ENCODE data around the gene BTD.

BTD gene

DNA sequence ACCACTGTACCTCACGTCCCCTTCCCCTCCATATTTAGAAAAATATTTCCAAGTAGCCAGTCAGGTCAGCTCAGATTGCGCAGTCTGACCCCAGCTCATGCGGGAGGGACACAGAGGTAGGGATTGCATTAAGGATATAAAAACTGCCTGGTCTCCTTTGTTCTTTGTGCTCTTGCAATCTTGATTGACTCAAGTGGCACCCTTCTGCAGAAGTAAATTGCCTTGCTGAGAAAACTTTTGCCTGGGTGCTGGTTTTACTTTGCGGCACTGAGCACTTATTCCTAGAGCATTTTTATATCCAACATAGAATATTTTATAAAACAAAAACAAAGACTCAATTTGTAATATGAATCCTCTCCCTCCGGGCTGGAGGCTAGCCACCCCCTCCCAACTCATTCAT, 54.8 kb downstream of the BTD start:
- H3K4me3 ChIP-seq: no peak overlapping the region
- no peak overlapping the region for H3K27ac ChIP-seq

DNA sequence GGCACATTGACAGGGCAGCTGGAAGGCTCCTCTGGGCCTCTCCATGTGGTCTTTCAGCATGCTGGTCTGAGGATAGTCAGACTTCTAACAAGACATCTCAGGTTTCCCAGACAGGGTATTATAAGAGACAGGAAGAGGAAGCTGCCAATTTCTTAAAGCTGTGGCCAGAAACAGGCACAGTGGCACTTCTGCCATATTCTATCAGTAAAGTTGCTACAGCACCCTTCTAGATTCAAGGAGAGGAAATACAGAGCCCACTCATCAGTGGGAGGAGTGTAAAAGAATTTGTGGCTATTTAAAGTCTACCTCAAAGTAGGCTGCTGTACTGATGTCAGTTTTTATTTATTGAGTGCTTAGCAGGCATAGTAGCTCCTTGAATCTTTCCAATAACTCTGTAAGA, 55.5 kb downstream of the BTD start:
- no peak overlapping the region for H3K4me3 ChIP-seq
- H3K27ac ChIP-seq: no peak overlapping the region

DNA sequence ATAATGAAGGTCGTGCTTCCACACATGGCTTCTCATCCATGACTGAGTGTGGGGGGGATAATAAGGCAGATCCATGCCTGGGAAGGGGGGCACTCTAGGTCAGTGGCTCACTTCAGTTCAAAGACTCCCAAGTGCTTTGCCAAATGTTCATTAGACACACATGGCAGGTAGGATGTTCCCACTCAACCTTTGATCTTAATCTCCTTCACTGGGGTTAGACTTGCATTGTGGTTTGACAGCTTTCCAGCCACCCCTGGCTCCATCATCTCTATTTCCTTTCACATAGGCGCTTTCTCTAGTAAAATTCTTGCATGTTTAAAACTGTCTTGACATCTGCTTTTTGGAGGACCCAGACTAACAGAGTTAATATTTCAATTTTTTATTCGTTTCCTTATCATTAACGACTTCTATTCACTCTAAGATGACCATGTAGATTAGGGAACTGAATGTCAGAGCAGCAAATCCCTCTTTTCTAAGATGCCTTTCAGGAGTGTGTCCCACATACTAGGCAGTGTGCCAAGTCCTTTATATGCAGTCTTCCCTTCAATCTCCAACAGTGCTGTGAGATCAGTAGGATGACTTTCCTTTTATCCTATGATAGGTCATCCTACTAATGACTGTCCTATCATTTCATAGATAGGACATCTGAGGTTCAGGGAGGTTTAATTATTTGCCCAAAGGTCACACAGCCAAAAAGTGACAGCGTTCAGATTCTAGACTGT, 57.9 kb downstream of the BTD start:
- H3K27ac ChIP-seq: no peak overlapping the region

DNA sequence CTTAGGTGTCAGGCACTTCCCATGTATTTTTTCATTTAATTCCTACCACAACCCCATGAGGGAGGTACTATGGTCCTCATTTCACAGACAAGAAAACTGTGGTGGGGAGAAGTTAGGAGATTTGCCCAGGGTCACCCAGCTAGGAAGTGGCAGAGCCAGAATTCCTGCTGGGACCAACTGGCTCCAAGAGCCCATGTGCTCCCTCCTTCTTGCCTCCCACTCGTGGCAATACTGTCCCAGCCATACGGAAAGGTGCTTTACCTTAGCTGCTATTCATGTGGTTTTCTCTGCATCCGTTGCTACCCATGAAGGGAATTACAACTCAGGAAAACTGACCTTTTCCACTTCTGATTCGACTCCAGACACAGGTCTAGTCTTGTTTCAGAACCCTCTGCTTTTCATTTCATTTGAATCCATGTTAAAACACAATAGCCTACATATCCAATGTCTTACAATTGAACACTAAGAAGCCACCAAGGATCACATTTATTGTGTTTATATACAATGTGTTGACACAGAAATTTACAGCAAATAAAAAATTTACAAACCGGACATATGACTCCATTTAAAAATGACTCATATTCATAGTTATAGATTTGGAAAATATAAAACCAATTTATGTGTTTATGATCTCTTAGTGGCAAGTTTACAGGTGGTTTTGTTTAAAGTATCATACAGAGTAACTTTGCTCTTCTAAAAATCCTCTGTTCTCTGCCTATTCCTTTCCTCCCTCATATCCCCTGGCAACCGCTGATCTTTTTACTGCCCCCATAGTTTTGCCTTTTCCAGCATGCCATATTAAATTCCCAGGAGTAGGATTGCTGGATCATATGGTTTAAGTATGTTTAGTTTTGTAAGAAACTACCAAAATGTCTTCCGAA, 58.8 kb downstream of the BTD start:
- H3K4me3 ChIP-seq: no peak overlapping the region
- H3K27ac ChIP-seq: no peak overlapping the region

More for the DNA sequence above, 57.9 kb downstream of the BTD start:
- H3K4me3 ChIP-seq: no peak overlapping the region

DNA sequence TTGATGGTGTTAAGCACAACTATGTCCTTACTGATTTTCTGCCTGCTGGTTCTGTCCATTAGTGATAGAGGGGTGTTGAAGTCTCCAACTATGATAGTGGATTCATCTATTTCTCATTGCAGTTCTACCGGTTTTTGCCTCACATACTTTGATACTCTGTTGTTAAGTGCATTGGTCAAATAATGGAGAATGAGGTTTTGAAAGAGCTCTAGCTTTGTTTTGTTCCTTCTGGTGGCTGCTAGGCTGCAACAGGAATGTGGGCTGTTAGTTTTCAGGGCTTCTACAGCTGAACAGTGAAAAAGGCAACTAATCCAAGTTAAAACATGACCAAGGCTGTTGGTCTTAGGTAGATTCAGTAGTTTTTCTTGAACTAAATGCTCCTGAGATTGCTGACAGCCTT, 62.6 kb downstream of the BTD start:
- no peak overlapping the region for H3K27ac ChIP-seq
- H3K4me3 ChIP-seq: no peak overlapping the region

DNA sequence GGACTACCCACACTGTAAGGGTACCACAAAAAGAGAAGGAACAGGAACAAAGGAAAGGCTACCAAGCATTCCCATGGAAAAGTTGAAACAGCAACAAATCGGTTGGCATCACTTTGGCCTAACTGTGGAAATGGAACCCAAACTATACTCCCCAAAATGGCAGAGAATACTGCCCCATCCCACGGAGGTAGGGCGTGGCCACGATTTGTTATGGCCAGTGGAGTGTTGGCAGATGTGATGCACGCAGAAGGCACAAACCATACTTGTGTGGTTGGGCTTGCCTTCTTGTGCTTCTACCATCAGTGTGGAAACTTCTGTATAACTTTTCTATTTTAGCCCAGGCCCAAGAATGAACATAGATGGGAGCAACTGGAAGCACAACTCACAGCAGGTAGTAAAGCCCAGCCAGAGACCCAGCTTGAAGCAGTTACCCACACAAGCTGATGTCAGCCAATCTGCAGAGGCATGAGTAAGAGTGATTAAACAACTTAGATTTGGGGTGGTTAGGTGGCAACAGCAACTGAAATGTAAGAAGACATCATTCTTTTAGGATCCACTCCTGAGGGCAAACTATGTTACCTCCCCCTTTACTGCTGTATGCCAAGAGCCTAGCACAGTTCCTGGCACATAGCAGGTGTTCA, 64.1 kb downstream of the BTD start:
- H3K27ac ChIP-seq: no peak overlapping the region

DNA sequence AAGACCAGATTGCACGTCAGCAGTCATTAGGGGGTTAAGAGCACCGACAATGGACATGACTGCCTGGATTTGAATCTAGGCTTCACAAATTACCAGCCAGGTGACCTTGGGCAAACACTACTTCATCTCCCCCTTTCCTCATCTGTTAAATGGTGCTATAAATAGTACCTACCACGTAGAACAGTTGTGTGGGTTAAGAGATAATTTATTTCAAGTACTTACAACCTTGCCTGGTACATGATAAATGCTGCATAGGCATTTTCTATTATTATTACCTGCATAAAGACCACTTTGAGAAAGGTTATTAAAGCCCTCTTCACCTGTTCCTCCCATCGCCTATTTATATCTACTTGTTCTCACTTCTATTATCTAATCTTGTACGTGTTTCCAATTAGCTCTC, 64.7 kb downstream of the BTD start:
- Histone ChIP-seq H3K4me3 (no peak overlapping the region), H3K27ac (no peak overlapping the region)

More for the DNA sequence above, 64.1 kb downstream of the BTD start:
- H3K4me3 ChIP-seq: no peak overlapping the region

DNA sequence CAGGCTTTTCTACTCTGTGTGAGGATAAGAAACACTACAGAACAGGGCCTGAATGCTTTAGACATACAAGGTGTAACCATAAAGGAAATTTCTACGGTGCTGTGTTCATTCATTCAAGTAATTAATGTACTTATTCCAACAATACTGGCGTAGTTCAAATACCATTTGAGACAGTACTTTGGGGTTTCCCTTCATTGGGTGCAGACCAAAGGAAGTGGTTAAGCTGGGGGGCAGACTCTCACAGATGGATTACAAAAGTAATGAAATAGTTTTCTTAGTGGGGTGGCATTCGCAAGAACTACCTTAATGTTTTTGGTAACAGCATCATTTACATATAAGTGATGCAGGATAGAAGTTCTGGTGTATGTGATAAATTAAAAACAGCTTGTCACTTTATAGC, 65.9 kb downstream of the BTD start:
- Histone ChIP-seq H3K27ac (no peak overlapping the region), H3K4me3 (no peak overlapping the region)

DNA sequence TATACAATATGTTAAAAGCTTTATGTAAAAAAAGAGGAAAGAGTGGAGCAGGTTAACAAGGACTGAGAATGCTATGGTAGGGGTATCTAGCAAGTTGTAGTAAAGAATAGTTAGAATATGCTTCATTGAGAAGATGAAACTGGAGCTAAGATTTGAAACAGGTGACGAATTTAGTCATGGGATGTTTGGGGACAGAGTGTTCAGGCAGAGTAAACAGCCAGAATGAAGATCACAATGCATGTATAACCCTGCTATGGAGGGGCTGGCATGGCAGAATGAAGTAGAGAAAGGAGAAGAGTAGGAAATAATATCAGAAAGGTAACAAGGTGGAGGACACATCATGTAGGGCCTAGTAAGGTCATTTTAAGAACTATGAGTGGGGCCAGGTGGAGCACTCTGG, 72.0 kb downstream of the BTD start:
- H3K4me3 ChIP-seq: no peak overlapping the region
- H3K27ac ChIP-seq: no peak overlapping the region

DNA sequence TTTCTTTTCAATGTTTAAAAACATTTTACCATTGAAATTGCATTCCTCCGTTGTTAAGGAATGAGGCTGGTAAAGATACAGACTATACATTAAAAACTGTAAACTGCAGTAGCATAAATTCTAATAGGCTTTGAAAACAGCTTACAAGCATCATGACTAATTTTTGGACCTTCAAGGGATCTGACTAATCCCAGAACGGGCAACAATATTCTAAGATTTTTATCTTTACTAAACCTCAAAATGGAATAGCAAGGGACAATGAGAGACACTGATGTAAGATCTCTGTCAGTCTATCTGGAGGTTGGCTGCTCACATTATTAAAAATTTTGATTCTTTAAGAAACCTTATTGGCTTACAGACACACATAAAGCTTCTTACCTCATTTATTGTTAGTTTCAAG, 74.7 kb downstream of the BTD start:
- Histone ChIP-seq H3K4me3 (no peak overlapping the region), H3K27ac (no peak overlapping the region)

DNA sequence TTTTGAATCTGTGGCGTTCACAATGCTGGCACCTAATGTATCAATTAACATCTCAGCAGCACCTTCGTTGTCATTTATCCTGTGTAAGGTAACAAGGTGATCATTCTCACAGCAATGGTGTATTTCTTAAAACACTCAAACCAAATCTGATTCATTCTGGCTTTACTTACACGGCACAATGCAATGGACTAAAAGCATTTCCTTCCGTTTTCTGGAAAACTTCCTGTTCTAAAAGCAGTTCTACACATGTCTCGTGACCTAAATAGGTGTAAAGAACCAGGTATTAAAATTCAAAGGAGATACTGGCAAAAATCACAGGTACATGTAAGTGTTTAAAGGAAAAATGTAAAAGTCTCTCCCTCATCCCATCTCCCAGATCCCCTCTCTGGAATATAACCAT, 77.8 kb downstream of the BTD start:
- H3K4me3 ChIP-seq: no peak overlapping the region
- H3K27ac ChIP-seq: no peak overlapping the region

DNA sequence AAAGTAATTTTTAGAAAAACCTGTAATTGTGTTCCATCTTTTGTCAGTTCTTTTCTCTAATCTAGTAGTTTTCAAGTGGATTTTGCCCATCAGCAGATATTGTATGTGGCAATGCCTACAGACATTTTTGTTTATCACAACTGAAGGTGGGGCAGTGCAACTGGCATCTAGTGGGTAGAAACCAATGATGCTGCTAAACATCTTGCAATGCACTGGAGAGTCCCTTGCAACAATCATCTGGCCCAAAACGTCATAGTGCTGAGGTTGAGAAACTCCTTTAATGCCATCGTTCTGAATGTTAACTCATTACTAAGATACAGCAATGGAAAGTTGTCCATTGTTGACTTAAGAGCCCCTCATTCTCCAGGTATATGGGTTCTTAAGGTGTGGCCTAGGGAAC, 80.1 kb downstream of the BTD start:
- H3K4me3 ChIP-seq: no peak overlapping the region
- no peak overlapping the region for H3K27ac ChIP-seq

DNA sequence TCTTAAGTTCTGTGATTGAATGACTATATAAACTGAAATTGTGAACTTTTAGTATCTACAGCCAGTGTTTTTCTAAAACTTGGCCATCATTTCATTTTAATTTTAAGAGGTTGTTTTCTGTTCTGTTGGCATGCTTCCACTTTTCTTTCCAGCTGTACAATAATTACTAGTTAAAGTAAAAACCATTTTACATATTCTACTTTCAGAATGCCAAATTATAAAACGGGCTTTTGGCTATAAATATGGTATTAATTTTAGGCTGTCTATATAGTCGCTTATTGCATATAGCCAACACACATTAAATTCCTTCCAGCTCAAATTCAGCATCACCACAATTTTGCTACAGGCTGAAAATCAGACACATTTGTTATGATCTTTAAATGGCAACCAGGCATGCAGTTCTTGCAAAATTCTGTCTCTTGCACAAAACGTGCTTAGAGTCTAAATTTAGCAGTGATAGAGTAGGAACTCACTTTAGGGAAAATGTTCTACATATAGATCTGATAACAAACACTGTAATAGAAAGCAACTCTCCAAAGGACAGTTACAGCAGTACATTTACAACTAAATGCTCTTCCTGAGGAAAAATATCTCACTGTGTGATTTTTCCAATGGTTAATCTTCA, 81.1 kb downstream of the BTD start:
- peak overlapping the region in 7 of 21 experiments; percentile 10 to 57 (median 37) for H3K27ac ChIP-seq
- H3K4me3 ChIP-seq: no peak overlapping the region

DNA sequence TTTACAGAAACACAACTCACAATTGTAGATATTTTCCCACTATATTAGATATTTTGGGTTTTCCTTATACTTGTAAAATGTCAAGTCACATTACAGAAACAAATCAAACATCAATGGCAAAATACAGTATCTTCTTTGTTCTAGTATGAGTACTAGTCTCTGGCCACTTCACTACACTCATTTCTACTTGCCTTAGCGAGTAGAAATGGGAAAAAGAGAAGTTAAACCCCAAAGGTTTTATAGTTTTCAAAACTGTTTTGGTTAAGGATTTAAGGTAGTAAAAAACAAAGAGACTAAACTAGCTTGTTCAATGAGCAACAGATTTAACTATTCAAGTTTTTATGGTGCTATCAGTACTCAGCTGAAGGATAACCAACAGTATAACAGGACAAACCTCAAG, 81.7 kb downstream of the BTD start:
- Histone ChIP-seq H3K27ac (peak overlapping the region in 9 of 21 experiments; percentile 7 to 57 (median 37)), H3K4me3 (no peak overlapping the region)

DNA sequence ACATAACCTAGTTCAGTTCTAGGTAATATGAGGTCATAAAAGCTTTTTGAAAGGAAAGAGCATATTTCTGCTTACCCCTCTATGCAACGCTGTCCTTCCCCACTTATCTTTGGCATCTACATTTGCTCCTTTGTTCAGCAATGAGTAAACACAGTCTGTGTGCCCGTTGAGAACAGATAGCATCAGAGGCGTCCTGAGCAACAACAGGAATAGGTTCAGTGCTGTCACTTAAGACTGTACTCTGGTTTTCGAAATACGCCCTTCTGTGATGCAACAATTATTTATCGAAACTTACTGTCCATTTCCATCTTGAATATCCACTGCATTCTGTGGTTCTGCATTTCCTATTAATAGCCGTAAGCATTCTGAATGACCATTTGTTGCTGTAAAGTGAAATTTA, 84.4 kb downstream of the BTD start:
- H3K4me3 ChIP-seq: no peak overlapping the region
- H3K27ac ChIP-seq: no peak overlapping the region

DNA sequence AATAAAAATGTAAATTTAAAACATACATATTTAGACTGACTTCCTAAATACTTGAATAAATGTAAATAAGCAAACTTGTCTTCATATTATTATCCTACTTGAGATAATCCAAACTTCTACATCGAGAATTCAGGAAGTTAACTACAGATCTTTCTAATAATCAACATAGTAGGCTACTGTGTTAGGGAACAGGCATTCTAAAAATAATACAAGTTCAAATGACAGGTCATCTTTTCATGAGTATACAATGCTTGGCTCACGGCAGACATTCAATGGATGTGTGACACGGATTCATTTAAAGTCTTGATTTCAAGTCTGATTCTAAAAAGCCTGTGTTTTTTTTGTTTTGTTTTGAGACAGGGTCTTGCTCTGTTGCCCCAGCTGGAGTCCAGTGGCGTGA, 88.7 kb downstream of the BTD start:
- no peak overlapping the region for H3K27ac ChIP-seq
- no peak overlapping the region for H3K4me3 ChIP-seq

DNA sequence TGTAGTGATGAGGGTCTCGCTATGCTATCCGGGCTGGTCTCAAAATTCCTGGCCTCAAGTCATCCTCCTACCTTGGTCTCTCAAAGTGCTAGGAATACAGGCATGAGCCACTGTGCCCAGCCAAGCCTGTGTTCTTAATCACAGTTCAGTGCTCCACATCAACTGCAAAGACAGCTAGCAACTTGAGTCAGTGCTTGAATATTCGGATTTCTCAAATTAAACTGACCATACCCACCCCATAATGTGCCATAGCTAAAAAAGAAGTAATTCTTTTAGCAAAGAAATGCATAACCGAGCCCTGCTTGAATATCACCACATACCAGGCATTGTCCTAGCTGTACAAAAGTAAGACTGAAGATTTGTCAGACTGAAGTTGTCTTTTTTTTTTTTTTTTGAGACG, 89.2 kb downstream of the BTD start:
- Histone ChIP-seq H3K27ac (no peak overlapping the region), H3K4me3 (no peak overlapping the region)

DNA sequence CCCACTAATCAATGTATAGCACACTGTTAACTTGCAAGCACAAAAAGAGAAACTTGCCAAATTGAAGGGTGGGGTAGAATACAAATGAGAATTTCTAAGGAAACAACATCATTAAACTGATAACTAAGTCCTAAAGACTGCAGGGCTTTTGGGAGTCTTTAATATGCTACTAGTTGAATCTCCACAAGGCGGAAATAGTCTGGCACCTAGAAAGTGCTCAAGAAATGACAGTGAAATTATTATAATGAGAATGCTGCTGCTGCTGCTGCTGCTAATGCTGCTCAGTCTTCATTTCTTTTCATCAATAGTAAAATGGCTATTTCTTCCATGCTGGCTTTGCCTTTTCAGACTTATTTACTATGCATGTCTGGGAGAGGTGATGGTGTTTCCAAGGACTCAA, 91.8 kb downstream of the BTD start:
- no peak overlapping the region for H3K27ac ChIP-seq
- H3K4me3 ChIP-seq: no peak overlapping the region

DNA sequence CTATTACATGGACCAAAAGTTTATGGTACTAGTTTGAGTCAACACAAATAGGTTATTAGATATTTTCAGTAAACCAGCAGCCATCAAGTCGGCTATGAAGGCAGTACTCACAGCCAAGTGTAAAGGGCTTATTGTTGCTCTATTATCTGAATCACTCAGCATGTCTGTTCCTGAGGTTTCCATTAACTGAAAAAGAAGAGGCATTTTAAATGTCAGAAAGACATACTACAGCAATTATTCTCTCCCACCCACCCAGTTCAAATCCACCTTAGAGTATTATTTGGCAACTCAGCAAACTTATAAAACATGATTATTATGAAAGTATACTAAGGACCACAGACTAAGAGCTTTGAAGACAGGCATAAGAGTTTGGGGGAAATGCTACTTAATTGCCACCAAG, 93.1 kb downstream of the BTD start:
- Histone ChIP-seq H3K4me3 (no peak overlapping the region), H3K27ac (peak overlapping the region in 1 of 21 experiments; percentile 2)

Measured in skin epidermis (tissue), 12 donors.